HepG2 (cell line): ENCODE results near the gene WNT5B. TPM values are rescaled to one million over a fixed set of nuclear protein-coding genes. Genes with fewer than 3 reads are reported as not detected.

Experiments
- ATAC-seq: fragments of 200-7000 bp; cut with Tn5 transposase; 3 replicates; pipeline ENCODE4 v1.9.1; 2020; ENCODE audit warnings: mild to moderate bottlenecking, moderate library complexity
- BruUV-seq: library from RNA; stranded (reverse); fragments of 400-500 nt; replicated peaks from 2 replicates; lab custom pipeline; 2021; lab: Mats Ljungman, UMichigan
- CTCF ChIA-PET: fragments of 300-600 bp; formaldehyde crosslinking; extraction: SDS; loops from one replicate; lab custom pipeline; 2021; ENCODE audit warnings: low total read pairs, inconsistent platforms, low intra/inter-chr PET ratio; lab: Yijun Ruan, JAX
- POLR2A ChIA-PET: fragments of 350-600 bp; sonication (Branson Sonifier 250); formaldehyde crosslinking; loops from one replicate; lab custom pipeline; 2020; ENCODE audit warnings: antibody characterized with exemption, inconsistent platforms; lab: Yijun Ruan, JAX
- DNase-seq: peaks from one replicate; pipeline ENCODE4 v3.0.0-alpha.2; 2015; ENCODE audit warnings: low spot score
- FAIRE-seq: peaks from 3 replicates; lab custom pipeline; 2011; peaks lifted over from hg19 to GRCh38; lab: Jason Lieb, UNC
- H2AFZ ChIP-seq: one replicate; pipeline ENCODE4 v1.6.1; 2011; ENCODE audit warnings: low read length, inconsistent platforms
- H3K27ac ChIP-seq: fragments of 300-600 bp; 3 replicates; pipeline ENCODE4 v1.8.0; 2011; ENCODE audit warnings: mixed run types, mild to moderate bottlenecking, mixed read lengths, low read length, inconsistent platforms; ENCODE audit not compliant: insufficient read depth; ENCODE audit errors: extremely low read length
- H3K27me3 ChIP-seq, 2 experiments: fragments of 200-600 bp in 1 of 2; 2 replicates in 1 of 2; 3 replicates in 1 of 2; pipeline versions ENCODE4 v1.6.0 to v1.8.0; 2011; ENCODE audit warnings: low read length in 2 of 2, mild to moderate bottlenecking in 2 of 2, moderate library complexity in 2 of 2, inconsistent platforms in 1 of 2; ENCODE audit not compliant: insufficient read depth in 2 of 2, control insufficient read depth in 1 of 2
- H3K36me3 ChIP-seq, 2 experiments: fragments of 200-600 bp in 1 of 2; replicated peaks in 1 of 2; 2 replicates in 1 of 2; 3 replicates in 1 of 2; pipeline versions ENCODE4 v1.5.1 to v1.8.0; 2011; ENCODE audit warnings: low read length in 2 of 2, inconsistent platforms in 1 of 2; ENCODE audit not compliant: insufficient read depth in 2 of 2, control insufficient read depth in 1 of 2
- H3K4me1 ChIP-seq: 2 replicates; pipeline ENCODE4 v1.5.1; 2012; ENCODE audit warnings: low read length, inconsistent platforms; ENCODE audit not compliant: insufficient read depth
- H3K4me2 ChIP-seq: 2 replicates; pipeline ENCODE4 v1.6.0; 2011; ENCODE audit warnings: low read depth, low read length, inconsistent platforms
- H3K4me3 ChIP-seq, 3 experiments: fragments of 200-600 bp in 1 of 3; sonication (generic), shearing (Covaris generic) in 1 of 3; replicated peaks in 1 of 3; 2 replicates each; pipeline ENCODE4 v1.5.1; 2011 to 2016; ENCODE audit warnings: low read length in 3 of 3, inconsistent platforms in 2 of 3, low read depth in 2 of 3, mild to moderate bottlenecking in 2 of 3, control low read depth in 1 of 3, mixed read lengths in 1 of 3; ENCODE audit not compliant: insufficient read depth in 1 of 3
- H3K79me2 ChIP-seq: one replicate; pipeline ENCODE4 v1.6.1; 2011; ENCODE audit warnings: low read length, inconsistent platforms; ENCODE audit not compliant: insufficient read depth
- H3K9ac ChIP-seq: 2 replicates; pipeline ENCODE4 v1.6.0; 2011; ENCODE audit warnings: mild to moderate bottlenecking, low read depth, low read length, inconsistent platforms; ENCODE audit not compliant: insufficient read depth
- H3K9me3 ChIP-seq: 2 replicates; pipeline ENCODE4 v1.5.1; 2012; ENCODE audit warnings: mild to moderate bottlenecking, low read length
- H4K20me1 ChIP-seq: 2 replicates; pipeline ENCODE4 v1.6.0; 2011; ENCODE audit warnings: inconsistent platforms, mild to moderate bottlenecking, low read length, moderate library complexity; ENCODE audit not compliant: insufficient read depth
- FOXP1 ChIP-seq, 2 experiments: fragments of 450-650 bp in 1 of 2; IDR thresholded peaks; 2 replicates each; pipeline ENCODE4 v1.6.1; 2017 to 2018; ENCODE audit warnings: antibody characterized with exemption in 1 of 2
- GZF1 ChIP-seq: sonication (generic); formaldehyde crosslinking; IDR thresholded peaks from 2 replicates; pipeline ENCODE4 v1.5.1; 2020; ENCODE audit warnings: mild to moderate bottlenecking, missing genetic modification reagents
- HMGXB3 ChIP-seq: sonication (generic); formaldehyde crosslinking; IDR thresholded peaks from 2 replicates; pipeline ENCODE4 v1.4.0; 2020; ENCODE audit warnings: missing genetic modification reagents, borderline replicate concordance
- HOXD1 ChIP-seq: sonication (generic); formaldehyde crosslinking; IDR thresholded peaks from 2 replicates; pipeline ENCODE4 v1.5.0; 2020; ENCODE audit warnings: missing genetic modification reagents
- KAT8 ChIP-seq: IDR thresholded peaks from 2 replicates; pipeline ENCODE4 v1.6.1; 2016; ENCODE audit warnings: missing genetic modification reagents, missing compliant biosample characterization
- KLF11 ChIP-seq: IDR thresholded peaks from 2 replicates; pipeline ENCODE4 v1.6.1; 2016; ENCODE audit warnings: missing compliant biosample characterization
- KLF16 ChIP-seq, 2 experiments: sonication (generic) in 1 of 2; formaldehyde crosslinking in 1 of 2; IDR thresholded peaks; 2 replicates each; pipeline versions ENCODE4 v1.6.1 to v1.8.0; 2016 to 2023; ENCODE audit warnings: missing genetic modification reagents in 2 of 2, missing compliant biosample characterization in 1 of 2
- MZF1 ChIP-seq: sonication (generic); formaldehyde crosslinking; IDR thresholded peaks from 2 replicates; pipeline ENCODE4 v1.8.1; 2023; ENCODE audit warnings: mild to moderate bottlenecking, missing genetic modification reagents, borderline replicate concordance
- NCOA2 ChIP-seq: sonication (generic); formaldehyde crosslinking; IDR thresholded peaks from 2 replicates; pipeline ENCODE4 v1.8.0; 2022; ENCODE audit warnings: inconsistent platforms
- NFYC ChIP-seq: IDR thresholded peaks from 2 replicates; pipeline ENCODE4 v1.6.1; 2016; ENCODE audit warnings: missing genetic modification reagents, missing compliant biosample characterization
- SOX13 ChIP-seq, 3 experiments: fragments of 450-650 bp in 1 of 3; sonication (generic) in 1 of 3; formaldehyde crosslinking in 1 of 3; IDR thresholded peaks in 2 of 3; conservative IDR thresholded peaks in 1 of 3; 2 replicates each; pipeline versions ENCODE4 v1.5.0 to v1.6.1; 2016 to 2020; ENCODE audit warnings: antibody characterized with exemption in 1 of 3, mild to moderate bottlenecking in 1 of 3, missing compliant biosample characterization in 1 of 3, missing genetic modification reagents in 1 of 3, moderate library complexity in 1 of 3
- YY1 ChIP-seq: IDR thresholded peaks from 2 replicates; pipeline ENCODE4 v1.6.1; 2011; ENCODE audit warnings: low read length, low read depth, moderate library complexity, mild to moderate bottlenecking; ENCODE audit not compliant: insufficient read depth, insufficient replicate concordance
- ZNF720 ChIP-seq: sonication (generic); formaldehyde crosslinking; IDR thresholded peaks from 2 replicates; pipeline ENCODE4 v1.4.0; 2020; ENCODE audit warnings: missing genetic modification reagents
- ZNF781 ChIP-seq: sonication (generic); formaldehyde crosslinking; IDR thresholded peaks from 2 replicates; pipeline ENCODE4 v1.5.1; 2020; ENCODE audit warnings: borderline replicate concordance, mild to moderate bottlenecking, missing genetic modification reagents; ENCODE audit errors: not compliant biosample characterization
- ZSCAN21 ChIP-seq: sonication (generic); formaldehyde crosslinking; IDR thresholded peaks from 2 replicates; pipeline ENCODE4 v1.8.0; 2022; ENCODE audit warnings: mild to moderate bottlenecking, missing genetic modification reagents, moderate library complexity, borderline replicate concordance
- WGBS: methylation state at CpG from one replicate; pipeline ENCODE4 v1.1.6; 2017; ENCODE audit warnings: low lambda C conversion rate; 5-methylcytosine and 5-hydroxymethylcytosine counted together
- in situ Hi-C: cut with HindIII; loops from 2 replicates; pipeline ENCODE4 v1.10.0; 2017; ENCODE audit warnings: low pct_unique_long_range_greater_than_20kb; ENCODE audit not compliant: extremely low pct_ligation_motif_present
- intact Hi-C: fragments of 100-400 bp; cut with micrococcal nuclease; formaldehyde crosslinking; loops from one replicate; pipeline ENCODE4 v1.10.0; 2022; ENCODE audit not compliant: unreplicated experiment
- polyA plus RNA-seq, 8 experiments: library from polyadenylated mRNA; depleted of rRNA in 3 of 8; stranded (reverse) in 7 of 8; unstranded in 1 of 8; fragments of >200 nt; fragmentation: Illumina TruSeq in 4 of 8; extraction: Trizol in 4 of 8; gene quantifications; 2 replicates each; pipeline versions ENCODE4 v1.2.1 to v1.2.3, GENCODE V29; 2011 to 2016; ENCODE audit warnings: low read depth in 4 of 8, missing spikeins in 1 of 8, mixed read lengths in 1 of 8; ENCODE audit not compliant: insufficient read depth in 1 of 8
- total RNA-seq, 5 experiments: library from RNA; depleted of rRNA; stranded (reverse); fragments of >200 nt; fragmentation: Illumina TruSeq; extraction: Trizol; gene quantifications; 2 replicates each; pipeline ENCODE4 v1.2.3, GENCODE V29; 2016; ENCODE audit warnings: low read depth in 1 of 5
- TF ChIP-seq, protein P1 (sequence below): sonication (generic); formaldehyde crosslinking; IDR thresholded peaks from 2 replicates; pipeline ENCODE4 v1.8.0; 2022; ENCODE audit warnings: mild to moderate bottlenecking, missing genetic modification reagents, moderate library complexity
- TF ChIP-seq, protein P2 (sequence below): sonication (generic); formaldehyde crosslinking; IDR thresholded peaks from 2 replicates; pipeline ENCODE4 v1.5.0; 2020; ENCODE audit warnings: mild to moderate bottlenecking, missing genetic modification reagents, moderate library complexity

The WNT5B gene
- total and polyA plus RNA-seq, 2 of the 13 experiments (the other 11 are each of a cell fraction or from before 2014, with no cell fraction given) = 0.04 TPM; not detected in 1

- Histone ChIP-seq H3K4me2 (peak overlapping the region; percentile 81), H3K4me3 (peak overlapping the region; percentile 18 to 46 (median 21); a peak in 5 of 6 replicates), H3K4me1 (peaks cover 69% of the 10 kb centered on the region), H3K27ac (peak overlapping the region; percentile 70), H4K20me1 (no peaks in the 10 kb centered on the region), H2AFZ (no peak overlapping the region), H3K79me2 (no peaks in the 10 kb centered on the region), H3K9me3 (no peaks in the 10 kb centered on the region), H3K27me3 (no peaks in the 10 kb centered on the region), H3K36me3 (no peaks in the 10 kb centered on the region), H3K9ac (peak overlapping the region; percentile 16)
- peak; percentile 6; the same call in 1 of the 3 replicates for ATAC-seq
- in situ Hi-C loops = no loop called here
- FAIRE-seq = peak; percentile 8
- ChIA-PET POLR2A (interaction anchor here (0.7 to 1.4 kb wide), 4 partner anchors 24 to 61 kb away, joined by 3 to 7 read pairs (median 3); no protein-coding TSS in a partner anchor), CTCF (no interaction called here)
- intact Hi-C loops = loop anchor here (10.0 kb wide), 1 partner anchor 98 kb away; no protein-coding TSS in a partner anchor
- WGBS = 0% methylated on average over 2 of the region's 2 CpGs
- DNase-seq = peak; percentile 81
- BruUV-seq = no TSS peak
- TF ChIP-seq MZF1 (CRISPR knock-in tag) (no peak), KLF11 (CRISPR knock-in tag) (no peak), GZF1 (no peak), ZNF781 (CRISPR knock-in tag) (no peak), HOXD1 (CRISPR knock-in tag) (no peak), SOX13 (IDR thresholded peaks at IDR 0.05) (0 out of 2 replicates have a peak, but pooled peaks have one; percentile 17), SOX13 (CRISPR knock-in tag; conservative IDR thresholded peaks at IDR 0.05 in 1 of 2, IDR thresholded peaks at IDR 0.05 in 1 of 2) (peak in 1 of 2 experiments; percentile 57; a peak in 1 of 4 replicates), KAT8 (CRISPR knock-in tag) (peak; percentile 34; the same call in 1 of the 2 replicates), ZSCAN21 (CRISPR knock-in tag) (no peak), KLF16 (CRISPR knock-in tag; IDR thresholded peaks at IDR 0.05) (no peak), ZNF720 (CRISPR knock-in tag) (no peak), NCOA2 (CRISPR knock-in tag) (no peak; the same call in 1 of the 2 replicates), HMGXB3 (CRISPR knock-in tag) (no peak), FOXP1 (IDR thresholded peaks at IDR 0.05) (no peak), FOXP1 (CRISPR knock-in tag; IDR thresholded peaks at IDR 0.05) (peak; percentile 93), NFYC (CRISPR knock-in tag) (no peak), YY1 (no peak)
- TF ChIP-seq, protein P1, sequence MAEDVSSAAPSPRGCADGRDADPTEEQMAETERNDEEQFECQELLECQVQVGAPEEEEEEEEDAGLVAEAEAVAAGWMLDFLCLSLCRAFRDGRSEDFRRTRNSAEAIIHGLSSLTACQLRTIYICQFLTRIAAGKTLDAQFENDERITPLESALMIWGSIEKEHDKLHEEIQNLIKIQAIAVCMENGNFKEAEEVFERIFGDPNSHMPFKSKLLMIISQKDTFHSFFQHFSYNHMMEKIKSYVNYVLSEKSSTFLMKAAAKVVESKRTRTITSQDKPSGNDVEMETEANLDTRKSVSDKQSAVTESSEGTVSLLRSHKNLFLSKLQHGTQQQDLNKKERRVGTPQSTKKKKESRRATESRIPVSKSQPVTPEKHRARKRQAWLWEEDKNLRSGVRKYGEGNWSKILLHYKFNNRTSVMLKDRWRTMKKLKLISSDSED = no peak
- TF ChIP-seq, protein P2, sequence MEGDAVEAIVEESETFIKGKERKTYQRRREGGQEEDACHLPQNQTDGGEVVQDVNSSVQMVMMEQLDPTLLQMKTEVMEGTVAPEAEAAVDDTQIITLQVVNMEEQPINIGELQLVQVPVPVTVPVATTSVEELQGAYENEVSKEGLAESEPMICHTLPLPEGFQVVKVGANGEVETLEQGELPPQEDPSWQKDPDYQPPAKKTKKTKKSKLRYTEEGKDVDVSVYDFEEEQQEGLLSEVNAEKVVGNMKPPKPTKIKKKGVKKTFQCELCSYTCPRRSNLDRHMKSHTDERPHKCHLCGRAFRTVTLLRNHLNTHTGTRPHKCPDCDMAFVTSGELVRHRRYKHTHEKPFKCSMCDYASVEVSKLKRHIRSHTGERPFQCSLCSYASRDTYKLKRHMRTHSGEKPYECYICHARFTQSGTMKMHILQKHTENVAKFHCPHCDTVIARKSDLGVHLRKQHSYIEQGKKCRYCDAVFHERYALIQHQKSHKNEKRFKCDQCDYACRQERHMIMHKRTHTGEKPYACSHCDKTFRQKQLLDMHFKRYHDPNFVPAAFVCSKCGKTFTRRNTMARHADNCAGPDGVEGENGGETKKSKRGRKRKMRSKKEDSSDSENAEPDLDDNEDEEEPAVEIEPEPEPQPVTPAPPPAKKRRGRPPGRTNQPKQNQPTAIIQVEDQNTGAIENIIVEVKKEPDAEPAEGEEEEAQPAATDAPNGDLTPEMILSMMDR (CRISPR knock-in tag) = no peak
Measured at GRCh38 chr12:1666685-1667162, 37.7 kb downstream of the WNT5B start.
